ENCODE measurements around the gene MARCHF2.

DNA sequence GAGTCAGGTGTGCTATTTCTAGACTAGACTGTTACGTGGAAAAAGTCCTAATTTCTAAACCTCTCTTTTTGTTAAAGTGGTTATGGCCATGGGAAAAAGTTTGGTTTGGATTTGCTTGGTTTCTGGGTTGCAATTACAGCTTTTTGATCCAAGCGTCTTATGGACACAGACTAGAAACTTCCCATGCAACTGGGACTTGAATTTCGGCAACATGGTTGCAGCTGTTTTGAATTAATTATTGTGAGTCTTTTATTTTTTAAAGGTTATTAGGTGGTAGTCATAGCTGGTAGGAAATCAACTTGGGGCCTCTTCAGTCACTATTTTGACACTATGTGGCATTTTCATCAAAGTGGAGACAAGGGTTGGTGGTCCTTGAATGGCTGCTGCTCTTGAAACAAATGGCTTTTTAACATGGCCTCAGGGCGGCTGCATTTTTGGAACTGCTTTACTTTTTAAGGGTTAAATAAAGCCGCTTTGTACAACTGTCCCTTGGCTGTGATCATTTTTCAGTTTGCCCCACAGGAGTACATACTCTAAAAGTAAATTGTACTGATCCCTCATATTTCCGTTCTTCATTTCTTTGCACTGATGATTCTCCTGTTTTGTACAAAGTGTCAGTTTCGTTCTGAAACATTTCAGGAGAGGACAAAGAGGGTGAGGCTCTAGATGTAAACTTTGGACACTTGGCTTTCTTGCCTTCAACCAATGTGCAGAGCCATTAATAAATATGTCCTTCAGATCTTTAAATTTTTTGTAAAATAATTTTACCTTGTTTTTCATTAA is 47.6 kb downstream of the MARCHF2 start:
- TF ChIP-seq POLR2AphosphoS5 (IDR thresholded peaks at IDR 0.05; ENCODE audit: low read depth, low read length) (no peak), TAF1 (IDR thresholded peaks at IDR 0.05; ENCODE audit: low read depth, low read length) (no peak)

Data from GM12891 (cell line).